ENCODE measurements around the gene IL19.

DNA sequence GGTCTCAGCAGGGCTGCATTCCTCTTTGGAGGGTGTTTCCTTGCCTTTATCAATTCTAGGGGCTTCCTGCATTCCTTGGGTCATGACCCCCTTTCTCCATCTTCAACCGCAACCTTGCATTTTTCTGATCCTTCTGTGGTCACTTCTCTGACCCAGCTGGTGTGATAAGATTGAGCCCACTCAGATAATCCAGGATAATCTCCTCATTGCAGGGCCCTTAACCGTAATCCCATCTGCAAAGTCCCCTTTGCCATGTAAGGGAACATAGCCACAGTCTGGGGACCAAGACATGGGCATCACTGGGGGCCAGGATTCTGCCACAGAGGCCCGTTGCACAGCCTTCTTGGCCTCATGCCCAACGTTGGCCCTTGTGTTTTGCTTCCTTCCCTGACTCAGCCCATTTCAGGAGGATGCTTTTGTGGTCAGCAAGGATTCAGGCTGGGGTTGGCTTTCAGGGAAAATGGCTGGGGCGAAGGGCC, 35.0 kb upstream of the IL19 start:
- TF ChIP-seq CTCF (IDR thresholded peaks at IDR 0.05; ENCODE audit: low read depth, low read length) (no peak), EZH2phosphoT487 (IDR thresholded peaks at IDR 0.05; ENCODE audit: low read depth) (no peak)
